Uterus (tissue), 2 donors: ENCODE data around the gene MYO9B.

Source experiments
- POLR2A ChIP-seq, 2 donors: fragments of 450-650 bp; IDR thresholded peaks; one replicate each; pipeline ENCODE4 v1.6.1; 2016; ENCODE audit warnings: antibody characterized with exemption in 2 of 2, mild to moderate bottlenecking in 1 of 2, moderate library complexity in 1 of 2
- TF ChIP-seq, protein P1 (sequence below), 4 experiments: fragments of 200-600 bp in 2 of 4; fragments of 450-650 bp in 2 of 4; sonication (generic) in 2 of 4; IDR thresholded peaks; one replicate each; pipeline ENCODE4 v1.5.1; 2016 to 2019; ENCODE audit warnings: antibody characterized with exemption in 4 of 4, mild to moderate bottlenecking in 2 of 4, moderate library complexity in 1 of 4

DNA sequence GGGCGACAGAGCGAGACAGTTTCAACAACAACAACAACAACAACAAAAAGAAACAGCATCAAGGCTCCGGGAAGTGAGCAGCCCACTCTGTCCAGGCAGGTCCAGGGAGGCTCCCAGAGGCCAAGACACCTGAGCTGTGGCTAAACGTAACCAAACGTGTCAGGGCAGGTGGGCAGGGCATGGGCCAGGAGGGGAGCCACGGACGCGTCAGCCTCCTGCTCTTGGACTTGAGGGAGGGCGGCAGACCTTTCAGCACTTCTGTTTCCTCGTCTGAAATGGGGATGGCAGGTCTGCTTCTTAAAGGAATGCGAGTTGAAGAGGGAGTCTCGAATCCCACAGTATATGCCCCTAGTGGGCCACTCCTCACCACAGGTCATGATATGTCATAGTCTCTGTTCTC, 53.8 kb downstream of the MYO9B start:
- TF ChIP-seq, protein P1, sequence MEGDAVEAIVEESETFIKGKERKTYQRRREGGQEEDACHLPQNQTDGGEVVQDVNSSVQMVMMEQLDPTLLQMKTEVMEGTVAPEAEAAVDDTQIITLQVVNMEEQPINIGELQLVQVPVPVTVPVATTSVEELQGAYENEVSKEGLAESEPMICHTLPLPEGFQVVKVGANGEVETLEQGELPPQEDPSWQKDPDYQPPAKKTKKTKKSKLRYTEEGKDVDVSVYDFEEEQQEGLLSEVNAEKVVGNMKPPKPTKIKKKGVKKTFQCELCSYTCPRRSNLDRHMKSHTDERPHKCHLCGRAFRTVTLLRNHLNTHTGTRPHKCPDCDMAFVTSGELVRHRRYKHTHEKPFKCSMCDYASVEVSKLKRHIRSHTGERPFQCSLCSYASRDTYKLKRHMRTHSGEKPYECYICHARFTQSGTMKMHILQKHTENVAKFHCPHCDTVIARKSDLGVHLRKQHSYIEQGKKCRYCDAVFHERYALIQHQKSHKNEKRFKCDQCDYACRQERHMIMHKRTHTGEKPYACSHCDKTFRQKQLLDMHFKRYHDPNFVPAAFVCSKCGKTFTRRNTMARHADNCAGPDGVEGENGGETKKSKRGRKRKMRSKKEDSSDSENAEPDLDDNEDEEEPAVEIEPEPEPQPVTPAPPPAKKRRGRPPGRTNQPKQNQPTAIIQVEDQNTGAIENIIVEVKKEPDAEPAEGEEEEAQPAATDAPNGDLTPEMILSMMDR (IDR thresholded peaks at IDR 0.05), result no peak
- no peak for TF ChIP-seq POLR2A (IDR thresholded peaks at IDR 0.05)
